Measurements from ENCODE around the gene PABPN1L.

GRCh38 chr16:88875703-88876234 lies 9.3 kb upstream of the PABPN1L start:
- TF ChIP-seq CTCF (IDR thresholded peaks at IDR 0.05), result no peak
- no peak for TF ChIP-seq EZH2 (IDR thresholded peaks at IDR 0.05; ENCODE audit: borderline replicate concordance, insufficient read depth, low read depth, low read length, poor library complexity, severe bottlenecking)
